AG08396 (cell line): ENCODE results near the gene USP44.

Experiments used
- DNase-seq: peaks from one replicate; pipeline ENCODE4 v3.0.0; 2012; ENCODE audit warnings: low spot score, mixed read lengths

The USP44 gene

DNA sequence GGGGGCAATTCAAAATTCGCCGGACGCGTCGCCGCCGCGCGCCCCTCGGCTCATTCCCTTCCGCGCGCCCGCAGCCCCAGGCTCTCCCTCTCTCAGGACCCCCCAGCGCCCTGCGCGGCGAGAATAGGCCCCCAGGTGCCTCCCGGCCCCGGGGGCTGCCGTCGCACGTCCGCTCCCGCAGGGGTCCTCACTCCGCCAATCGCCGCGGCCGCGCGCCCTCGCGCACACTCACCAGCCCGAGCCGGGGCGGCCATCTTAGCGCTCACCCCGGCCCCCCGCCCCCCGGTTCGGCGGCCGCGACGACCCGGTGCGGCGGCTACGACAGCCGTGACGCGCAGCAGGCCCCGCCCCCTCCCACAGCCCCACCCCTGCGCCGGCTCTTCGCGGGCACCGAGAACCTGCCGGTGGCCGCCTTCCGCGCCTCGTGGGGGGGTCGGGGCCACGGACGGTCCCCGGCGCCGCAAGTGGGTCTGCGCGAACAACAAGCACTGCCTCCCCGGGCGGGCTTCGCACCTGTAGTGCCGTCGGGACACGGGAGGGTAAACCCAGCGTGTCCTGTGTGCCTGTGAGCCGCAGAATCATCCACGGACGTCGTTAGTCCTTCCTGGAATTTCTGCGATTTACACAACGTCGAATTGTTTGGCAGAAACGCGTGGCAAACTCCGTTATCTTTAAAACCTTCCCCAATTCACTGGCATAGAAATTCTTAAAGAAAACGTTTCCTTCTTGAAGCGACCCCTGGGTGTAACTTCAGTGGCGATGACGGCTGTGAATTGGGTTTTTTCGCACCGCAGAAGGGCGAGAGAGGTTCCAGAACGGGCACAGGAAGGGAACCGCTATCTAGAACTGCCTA, 2.5 kb downstream of the USP44 start:
- DNase-seq: peak; percentile 83

DNA sequence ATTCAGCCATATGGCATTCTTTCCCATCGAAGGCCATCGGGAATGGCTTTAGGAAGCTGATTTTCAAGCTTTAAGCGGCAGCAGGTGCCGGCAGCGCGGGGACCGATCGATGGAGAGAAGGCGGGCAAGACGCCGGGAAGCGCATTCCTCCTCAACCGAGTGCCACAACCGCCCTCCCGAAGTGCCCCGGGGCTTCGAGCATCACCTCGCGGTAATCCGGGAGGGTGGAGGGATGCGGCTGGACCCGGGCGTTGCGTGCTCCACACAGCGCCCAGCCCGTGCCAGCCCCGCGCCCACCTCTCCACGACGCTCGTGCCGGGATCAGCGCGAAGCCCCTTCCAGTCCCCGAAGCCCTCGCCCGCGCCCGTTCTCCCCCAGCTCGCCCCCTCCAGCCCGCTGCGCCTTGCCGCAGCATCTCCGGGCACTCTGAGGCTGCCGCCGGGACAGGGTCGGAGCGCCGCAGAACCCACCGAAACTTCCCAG, 3.2 kb downstream of the USP44 start:
- DNase-seq: peak; percentile 50

DNA sequence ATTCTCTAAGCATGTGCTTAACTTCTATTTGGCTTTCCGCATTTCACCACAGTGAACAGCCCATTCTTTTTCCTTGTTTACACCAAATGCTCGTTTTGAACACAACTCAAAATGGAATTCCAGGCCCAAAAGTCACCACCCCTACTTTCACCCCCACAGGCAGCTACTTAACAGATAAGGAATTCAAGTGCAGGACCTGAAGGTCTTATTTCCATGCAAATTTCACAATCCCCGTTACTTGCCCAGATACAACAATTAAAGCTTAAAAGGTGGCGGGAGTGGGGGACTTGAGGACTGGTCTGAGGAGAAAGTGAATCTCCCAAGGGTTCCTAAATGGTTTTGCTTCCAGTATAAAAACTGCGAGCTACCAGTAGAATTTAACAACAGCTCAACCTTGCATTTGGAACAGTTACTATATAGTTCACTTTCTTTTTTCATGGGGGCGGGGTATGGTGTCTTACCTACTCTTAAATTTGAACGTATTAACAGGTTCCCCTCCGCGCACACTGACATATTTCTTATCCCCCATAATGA, 3.7 kb downstream of the USP44 start:
- DNase-seq: peak; percentile 81

DNA sequence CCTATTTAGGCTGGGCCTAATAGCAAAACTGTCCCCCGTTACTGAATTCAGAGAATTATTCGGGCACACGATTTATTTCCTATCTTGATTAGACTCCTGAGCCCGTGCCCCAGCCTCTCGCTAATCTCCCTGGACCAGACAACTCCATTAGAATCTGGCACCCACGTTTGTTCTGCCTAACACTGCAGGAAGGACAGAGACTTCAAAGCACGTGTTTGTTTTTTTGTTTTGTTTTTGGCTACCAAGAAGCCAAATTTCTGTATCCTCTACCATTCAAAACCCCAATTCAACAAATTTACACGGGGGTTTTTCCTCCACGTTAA, 4.8 kb downstream of the USP44 start:
- DNase-seq: no peak

DNA sequence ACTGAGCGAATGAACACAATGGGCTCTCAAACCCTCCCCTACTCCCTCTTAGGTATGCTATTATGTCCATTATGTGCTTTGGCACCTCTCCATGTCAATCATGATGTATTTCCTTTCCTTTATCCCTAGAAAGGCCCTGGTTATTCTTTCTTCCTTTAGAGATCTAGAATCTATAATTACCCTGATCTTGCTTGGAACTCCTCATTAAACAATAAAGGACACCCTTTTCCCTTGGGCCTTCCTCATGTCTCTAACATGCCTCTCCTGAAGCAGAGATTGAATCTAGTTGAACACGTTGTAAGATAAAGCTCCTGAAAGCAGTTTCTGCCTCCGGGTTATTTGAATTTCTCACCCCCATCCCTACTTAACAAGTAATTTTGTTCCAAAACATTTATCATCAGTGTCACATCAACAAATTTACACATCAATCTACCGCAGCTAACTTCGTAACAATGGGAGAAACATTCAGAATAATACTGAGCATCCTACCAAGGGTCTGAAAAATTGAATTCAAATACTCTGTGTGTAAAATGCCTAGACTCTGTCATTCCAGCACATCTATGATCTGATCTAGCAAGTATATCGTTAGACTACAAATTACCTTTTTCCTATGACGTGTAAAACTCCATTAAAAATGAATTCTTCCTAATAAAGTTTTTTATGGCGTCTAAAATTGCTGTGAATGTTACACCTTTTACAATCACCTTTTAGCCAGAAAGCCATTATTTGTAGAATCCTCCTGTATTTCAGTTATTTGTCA, 5.4 kb downstream of the USP44 start:
- no peak for DNase-seq

DNA sequence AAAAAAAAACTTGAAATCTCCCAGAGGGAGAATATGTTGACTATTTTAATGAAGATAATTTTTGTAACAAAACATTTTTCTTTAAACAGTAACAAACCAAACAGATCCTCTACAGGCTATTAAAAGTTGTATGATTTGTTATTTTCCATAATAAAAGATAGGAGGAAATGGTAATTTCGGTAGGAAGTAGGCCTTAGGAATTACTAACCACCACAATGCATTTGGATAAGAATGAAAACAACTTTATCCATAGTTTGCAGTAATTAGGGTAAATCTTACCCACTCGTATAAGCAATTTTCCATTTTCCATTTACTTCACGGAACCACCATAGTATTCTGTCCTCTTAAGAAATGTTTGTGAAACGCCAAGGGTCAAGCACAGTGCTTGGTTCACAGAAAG, 6.0 kb downstream of the USP44 start:
- no peak for DNase-seq

DNA sequence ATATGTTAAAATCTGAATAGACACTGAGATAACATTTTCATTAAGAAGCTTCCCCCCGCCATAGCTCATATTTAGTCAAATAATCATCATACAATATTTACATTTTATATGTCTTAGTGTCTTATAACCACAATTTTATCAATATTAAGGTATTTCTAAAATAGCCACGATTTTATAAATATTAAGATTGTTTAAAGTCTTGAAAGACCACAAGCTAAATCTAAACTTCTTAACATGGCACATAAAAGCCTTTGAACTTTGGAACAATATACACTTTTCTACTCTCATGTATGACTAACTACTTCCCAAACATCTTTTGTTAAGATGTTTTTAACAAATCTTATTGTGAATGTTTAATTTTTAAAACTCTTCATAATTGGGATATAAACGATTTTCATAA, 6.5 kb downstream of the USP44 start:
- DNase-seq: no peak

DNA sequence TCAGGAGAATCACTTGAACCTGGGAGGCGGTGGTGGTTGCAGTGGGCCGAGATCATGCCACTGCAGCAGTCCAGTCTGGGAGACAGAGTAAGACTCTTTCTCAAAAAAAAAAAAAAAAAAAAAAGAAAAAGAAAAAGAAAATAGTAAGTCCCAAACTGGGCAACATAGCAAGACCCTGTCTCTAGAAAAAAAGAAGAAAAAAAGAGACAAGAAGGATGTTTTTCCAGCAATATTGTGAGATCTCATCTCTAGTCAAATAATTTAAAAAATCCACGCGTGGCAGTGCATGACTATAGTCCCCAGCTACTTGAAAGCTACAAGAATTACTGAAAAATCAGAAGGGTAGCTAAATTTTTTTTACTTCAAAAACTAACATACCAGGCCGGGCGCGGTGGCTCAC, 8.0 kb downstream of the USP44 start:
- DNase-seq: no peak

DNA sequence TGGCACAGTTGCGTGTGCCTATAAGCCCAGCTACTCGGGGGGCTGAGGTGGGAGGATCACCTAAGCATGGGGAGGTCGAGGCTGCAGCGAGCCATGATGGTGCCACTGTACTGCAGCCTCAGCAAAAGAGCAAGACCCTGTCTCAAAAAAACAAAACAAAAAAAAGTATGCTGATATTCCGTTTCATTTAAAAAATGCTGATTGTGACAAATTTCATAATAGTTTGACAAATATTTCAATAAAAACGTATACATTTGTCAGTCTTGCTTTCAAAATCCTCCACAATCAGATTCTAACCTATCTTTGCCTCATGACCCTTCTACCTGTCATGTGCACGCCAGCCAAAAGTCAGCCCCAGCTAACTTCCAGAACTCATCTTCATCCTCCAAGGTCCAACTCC, 9.8 kb downstream of the USP44 start:
- no peak for DNase-seq

DNA sequence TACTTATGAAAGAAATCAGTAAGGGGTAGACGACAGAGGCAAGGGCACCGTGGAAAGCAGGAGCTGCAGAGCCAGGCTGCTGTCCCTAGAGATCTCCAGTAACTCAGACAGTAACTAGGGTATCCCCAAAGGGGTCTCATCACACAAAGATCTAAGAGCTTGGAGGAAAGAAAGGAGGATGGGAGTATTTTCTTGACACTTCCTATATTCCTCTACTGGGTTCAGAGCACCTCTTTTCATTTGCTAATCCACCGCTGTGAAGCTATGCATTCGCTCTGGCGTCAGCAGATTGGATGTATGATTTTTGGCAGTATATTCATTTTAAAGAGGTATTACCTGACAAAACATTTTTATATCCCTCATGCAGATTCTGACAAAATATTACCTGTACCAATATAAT, 12.6 kb downstream of the USP44 start:
- no peak for DNase-seq

DNA sequence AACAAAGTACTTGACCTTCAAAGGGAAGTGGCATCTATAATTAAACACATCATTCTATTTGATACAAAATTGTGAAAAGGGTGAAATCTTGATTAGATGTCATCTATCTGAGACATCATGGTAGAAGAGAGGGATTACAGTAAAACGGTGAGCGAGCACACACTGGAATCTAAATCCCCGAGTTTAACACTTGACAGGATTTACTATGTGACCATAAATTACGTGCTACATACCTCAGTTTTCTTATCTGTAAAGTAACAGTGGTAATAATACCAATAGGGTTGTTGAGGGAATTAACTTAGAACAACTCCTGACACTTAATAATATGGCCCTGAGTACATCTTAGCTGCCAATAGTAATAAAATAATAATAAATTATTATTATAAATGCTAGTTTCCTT, 13.3 kb downstream of the USP44 start:
- DNase-seq: no peak

DNA sequence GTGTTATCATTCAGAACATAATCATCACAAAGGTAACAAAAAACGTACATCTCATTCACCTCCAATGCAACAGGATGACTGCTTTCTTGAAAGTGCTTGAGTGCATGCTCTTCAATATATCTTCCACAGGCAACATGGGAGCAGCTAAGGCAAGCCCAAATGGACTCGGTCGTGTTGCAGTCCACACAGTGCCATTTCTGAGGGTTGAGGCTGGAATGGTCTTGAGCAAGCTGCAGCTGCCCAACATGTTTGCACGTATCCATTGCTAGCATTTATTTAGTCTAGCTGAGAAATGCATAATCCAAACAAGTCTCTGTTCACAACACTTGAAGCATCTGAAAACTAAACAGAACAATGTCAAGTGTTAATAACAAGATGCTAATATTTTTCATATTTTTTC, 17.3 kb downstream of the USP44 start:
- DNase-seq: peak; percentile 17

DNA sequence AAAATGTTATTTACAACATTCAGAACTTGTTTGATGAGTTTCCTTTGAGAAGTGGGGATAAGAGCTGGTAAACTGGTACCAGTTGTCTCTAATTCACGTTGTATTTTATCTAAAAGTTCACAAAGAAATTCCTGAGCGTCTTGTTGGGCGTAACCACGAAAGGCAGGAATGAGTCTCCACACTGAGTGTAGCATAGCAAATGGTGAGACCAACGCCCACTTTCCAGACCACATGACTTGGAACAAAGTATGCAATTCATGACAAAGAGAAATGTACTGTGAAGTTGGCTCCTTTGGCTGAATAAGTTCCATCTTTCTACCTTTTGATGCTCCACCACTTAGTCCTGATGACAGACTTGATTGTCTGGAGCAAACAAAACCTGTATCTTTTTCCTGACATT, 18.4 kb downstream of the USP44 start:
- DNase-seq: peak; percentile 18

DNA sequence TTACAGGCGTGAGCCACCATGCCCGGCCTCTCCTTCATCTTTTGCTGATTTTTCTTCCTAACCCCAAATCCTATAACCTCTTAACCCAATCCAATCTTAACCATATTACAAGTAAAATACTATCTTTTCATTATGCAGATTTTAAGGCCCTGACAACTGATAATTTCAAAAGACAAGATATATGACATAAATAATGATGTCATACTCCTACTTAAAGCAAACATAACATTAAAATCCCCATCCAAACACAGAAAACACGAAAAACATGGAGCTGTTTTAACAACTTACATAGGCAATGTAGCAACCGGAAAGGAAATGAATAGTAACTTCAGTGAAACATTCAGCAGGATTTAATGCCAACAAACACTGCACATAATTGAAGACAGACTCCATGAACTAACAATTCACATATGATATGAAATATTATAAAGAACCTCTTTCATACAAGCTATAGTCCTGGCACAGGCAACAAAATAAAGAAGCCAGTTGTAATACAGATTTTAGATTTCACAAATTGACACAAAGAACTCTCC, 21.5 kb downstream of the USP44 start:
- DNase-seq: no peak

DNA sequence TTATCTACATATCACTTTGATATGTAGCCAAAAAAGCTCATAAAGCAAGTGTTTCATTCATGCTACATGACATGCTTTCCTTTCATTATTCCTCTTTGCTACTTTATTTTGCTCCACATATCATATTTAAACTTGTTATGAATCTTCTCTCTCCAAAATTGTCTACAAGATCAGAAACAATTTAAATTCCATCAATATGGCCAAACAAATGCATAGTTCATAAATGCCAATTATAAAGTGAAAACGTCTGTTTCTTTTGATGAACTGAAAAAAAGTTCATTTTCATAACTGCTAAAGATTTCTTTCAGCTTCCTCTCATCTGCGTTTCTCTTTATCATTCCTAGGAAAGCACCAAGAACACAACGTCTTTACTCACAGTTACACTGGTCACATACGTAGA, 22.8 kb downstream of the USP44 start:
- DNase-seq: no peak

DNA sequence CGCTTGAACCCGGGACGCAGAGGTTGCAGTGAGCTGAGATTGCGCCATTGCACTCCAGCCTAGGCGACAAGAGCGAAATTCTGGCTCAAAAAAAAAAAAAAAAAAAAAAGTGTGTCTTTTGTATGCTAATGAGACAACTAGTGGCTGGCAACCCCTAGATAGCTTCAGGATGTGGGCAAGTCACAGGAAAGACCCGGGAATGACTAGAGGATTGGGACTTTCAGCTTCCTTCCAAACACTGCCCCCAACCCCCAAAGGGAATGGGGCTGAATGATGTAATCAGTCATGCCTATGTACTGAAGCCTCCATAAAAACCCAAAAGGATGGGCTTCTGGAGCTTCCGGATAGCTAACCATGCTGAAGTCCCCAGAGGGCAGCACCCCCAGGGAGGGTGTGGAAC, 28.6 kb downstream of the USP44 start:
- no peak for DNase-seq

DNA sequence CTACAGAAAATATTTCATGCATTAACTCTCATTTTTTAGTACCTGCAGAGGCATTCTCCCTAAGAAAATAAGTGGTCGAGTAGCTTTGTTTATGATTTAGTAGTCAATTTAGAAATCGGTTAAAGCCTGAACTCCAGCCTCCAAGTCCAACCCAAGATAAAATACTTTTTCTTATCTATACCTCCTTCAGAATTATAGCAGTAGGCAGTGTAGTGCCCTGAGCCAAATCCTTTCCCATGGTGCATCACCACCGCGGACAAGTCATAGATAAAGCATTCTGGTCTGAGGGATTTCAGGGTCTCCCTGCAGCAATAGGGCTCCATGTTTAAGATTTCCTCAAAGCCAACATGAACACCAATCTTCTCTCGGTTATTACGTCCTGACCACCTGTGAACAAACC, 30.5 kb downstream of the USP44 start:
- no peak for DNase-seq

DNA sequence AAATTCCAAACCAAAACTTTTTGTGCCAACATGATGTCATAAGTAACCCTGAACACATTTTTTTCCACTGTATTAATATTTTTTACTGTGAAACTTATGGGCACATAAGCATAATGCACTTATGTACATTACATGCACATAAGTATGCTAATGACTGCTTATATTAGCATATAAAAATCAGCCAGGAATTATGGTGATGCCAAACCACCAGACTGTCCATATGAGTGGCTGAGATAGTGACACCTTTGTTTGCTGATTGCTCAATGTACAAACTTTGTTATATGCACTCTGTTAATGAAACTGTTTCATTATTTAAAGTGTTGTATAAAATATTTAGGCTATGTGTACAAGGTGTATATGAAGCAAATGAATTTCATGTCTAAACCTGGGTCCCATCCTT, 32.3 kb downstream of the USP44 start:
- DNase-seq: no peak

DNA sequence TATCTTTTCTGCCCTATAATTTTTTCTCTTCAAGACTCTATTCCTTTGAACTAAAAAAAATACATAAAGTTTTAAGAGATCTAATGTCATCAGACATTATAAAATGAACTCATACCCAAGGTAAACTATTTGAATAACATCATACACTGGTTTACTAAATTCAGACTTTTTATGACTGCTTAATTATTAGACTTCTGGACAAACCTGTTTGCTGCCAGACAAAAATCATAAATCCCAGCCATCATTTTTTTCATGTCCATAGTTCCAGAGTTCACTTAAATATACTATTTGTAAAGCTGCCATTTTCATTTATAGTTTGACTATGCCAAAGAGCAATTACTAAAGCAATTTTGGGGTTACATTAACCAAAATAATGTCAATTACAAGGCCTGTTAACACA, 34.0 kb downstream of the USP44 start:
- DNase-seq: no peak

DNA sequence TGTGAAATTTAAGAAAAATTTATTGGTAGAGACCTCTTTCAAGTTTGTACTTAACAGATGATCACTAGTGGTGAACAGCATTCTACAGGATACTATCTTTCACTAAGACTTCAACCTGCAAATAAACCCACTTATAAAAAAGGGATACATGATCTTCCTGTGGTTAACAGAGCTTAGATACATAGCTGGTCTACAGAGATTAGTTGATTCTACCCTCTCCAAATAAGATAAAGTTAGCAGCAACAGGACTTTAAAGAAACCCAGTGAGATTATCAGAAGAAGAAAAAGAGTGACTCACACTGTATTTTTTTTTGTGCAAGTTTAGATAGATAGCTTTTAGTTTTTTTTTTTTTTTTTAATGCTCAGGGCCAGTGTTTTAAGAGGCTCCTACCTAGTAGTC, 34.5 kb downstream of the USP44 start:
- DNase-seq: no peak

DNA sequence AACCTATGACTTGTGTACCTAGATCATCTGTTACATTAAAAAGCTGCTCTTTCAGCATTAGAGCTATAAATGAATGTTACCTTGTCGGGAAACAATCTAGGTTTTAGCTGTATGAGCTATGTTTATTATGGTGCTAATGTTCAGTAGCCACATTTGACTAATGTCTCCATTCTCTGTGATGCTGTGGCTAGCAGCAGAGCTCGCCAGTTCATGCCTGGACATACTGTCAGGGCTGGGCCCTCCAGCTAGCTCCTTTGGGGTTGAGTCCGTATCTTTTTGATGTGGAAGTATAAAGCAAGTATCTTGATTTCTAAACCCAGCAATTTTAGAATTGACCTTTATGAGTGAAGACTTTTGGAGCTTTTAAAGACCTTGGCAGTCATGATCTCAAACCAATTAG, 36.1 kb downstream of the USP44 start:
- no peak for DNase-seq

DNA sequence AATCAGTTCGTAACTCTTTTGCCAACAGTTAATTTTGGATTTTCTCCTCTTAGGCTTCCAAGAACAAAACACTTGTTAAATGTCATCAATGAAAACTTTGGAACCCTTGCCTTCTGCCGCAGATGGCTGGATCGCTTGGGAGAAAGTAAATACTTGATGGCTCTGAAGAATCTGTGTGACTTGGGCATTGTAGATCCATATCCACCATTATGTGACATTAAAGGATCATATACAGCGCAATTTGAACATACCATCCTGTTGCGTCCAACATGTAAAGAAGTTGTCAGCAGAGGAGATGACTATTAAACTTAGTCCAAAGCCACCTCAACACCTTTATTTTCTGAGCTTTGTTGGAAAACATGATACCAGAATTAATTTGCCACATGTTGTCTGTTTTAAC, 37.7 kb downstream of the USP44 start:
- DNase-seq: no peak

DNA sequence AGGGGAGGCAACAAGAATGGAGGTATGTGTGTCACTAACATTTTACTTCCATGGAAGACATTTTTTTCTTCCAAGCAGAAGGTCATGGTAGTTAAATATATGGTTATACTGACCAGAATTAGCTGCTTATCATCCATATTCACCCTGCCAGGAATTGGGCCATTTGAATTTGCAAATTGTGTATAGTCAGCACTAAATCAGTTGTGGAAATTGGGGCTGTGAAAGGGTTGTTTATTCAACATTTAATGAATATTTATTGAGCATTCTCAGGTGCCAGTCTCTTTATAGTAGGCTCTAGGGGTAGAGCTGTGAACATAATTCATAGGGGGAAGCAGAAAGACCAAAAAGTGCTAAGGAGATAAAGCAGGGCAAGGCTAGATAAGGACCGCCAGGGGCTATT, 39.3 kb downstream of the USP44 start:
- no peak for DNase-seq
